SK-N-SH (cell line): ENCODE measurements around the gene NSMCE4A. TPM values are rescaled to one million over a fixed set of nuclear protein-coding genes. Genes with fewer than 3 reads are reported as not detected.

ENCODE experiments used
- CTCF ChIA-PET: fragments of 300-600, 350-600 bp; formaldehyde crosslinking; extraction: SDS; loops from one replicate; lab custom pipeline; 2021; lab: Yijun Ruan, JAX
- POLR2A ChIA-PET: fragments of 350-600 bp; sonication (Branson Sonifier 250); formaldehyde crosslinking; extraction: SDS; loops from one replicate; lab custom pipeline; 2020; ENCODE audit warnings: antibody characterized with exemption, inconsistent platforms; lab: Yijun Ruan, JAX
- DNase-seq: peaks from one replicate; pipeline ENCODE4 v3.0.0; 2012
- H2AFZ ChIP-seq: fragments of 200-600 bp; sonication (generic); 2 replicates; pipeline ENCODE4 v1.8.1; 2016; ENCODE audit warnings: antibody characterized with exemption, mild to moderate bottlenecking, low read depth
- H3F3A ChIP-seq: fragments of 200-600 bp; sonication (generic); replicated peaks from 2 replicates; pipeline ENCODE3; 2016; ENCODE audit warnings: antibody characterized with exemption, mild to moderate bottlenecking; ENCODE audit not compliant: insufficient read depth
- H3K27ac ChIP-seq, 2 experiments: fragments of 200-500 bp in 1 of 2; fragments of 200-600 bp in 1 of 2; sonication (Bioruptor generic) in 1 of 2; sonication (generic), shearing (Covaris generic) in 1 of 2; 2 replicates each; pipeline versions ENCODE4 v1.5.1 to v1.6.1; 2014 to 2016; ENCODE audit warnings: low read depth in 2 of 2, inconsistent platforms in 1 of 2, low read length in 1 of 2, mild to moderate bottlenecking in 1 of 2, mixed read lengths in 1 of 2
- H3K27me3 ChIP-seq: fragments of 200-600 bp; sonication (generic), shearing (Covaris generic); 2 replicates; pipeline ENCODE4 v1.6.1; 2016; ENCODE audit warnings: mixed run types; ENCODE audit not compliant: insufficient read depth
- H3K36me3 ChIP-seq, 2 experiments: fragments of 200-500 bp in 1 of 2; fragments of 200-600 bp in 1 of 2; sonication (Bioruptor generic) in 1 of 2; sonication (generic) in 1 of 2; replicated peaks in 1 of 2; 2 replicates each; pipeline versions ENCODE3 to v1.5.1; 2014 to 2016; ENCODE audit warnings: low read length in 1 of 2, mild to moderate bottlenecking in 1 of 2; ENCODE audit not compliant: insufficient read depth in 2 of 2, control insufficient read depth in 1 of 2
- H3K4me1 ChIP-seq, 2 experiments: fragments of 200-500 bp in 1 of 2; fragments of 200-600 bp in 1 of 2; sonication (Bioruptor generic) in 1 of 2; sonication (generic), shearing (Covaris generic) in 1 of 2; 2 replicates each; pipeline versions ENCODE4 v1.5.1 to v1.6.1; 2014 to 2016; ENCODE audit warnings: low read depth in 1 of 2, low read length in 1 of 2, mixed run types in 1 of 2; ENCODE audit not compliant: insufficient read depth in 2 of 2, control insufficient read depth in 1 of 2
- H3K4me2 ChIP-seq: fragments of 200-600 bp; sonication (generic), shearing (Covaris generic); 2 replicates; pipeline ENCODE4 v1.6.1; 2017; ENCODE audit warnings: mixed run types
- H3K4me3 ChIP-seq, 2 experiments: fragments of 200-500 bp in 1 of 2; fragments of 200-600 bp in 1 of 2; sonication (Bioruptor generic) in 1 of 2; sonication (generic), shearing (Covaris generic) in 1 of 2; 2 replicates each; pipeline versions ENCODE4 v1.5.1 to v1.8.1; 2014 to 2016; ENCODE audit warnings: low read depth in 2 of 2, inconsistent platforms in 1 of 2, low read length in 1 of 2, mild to moderate bottlenecking in 1 of 2, mixed read lengths in 1 of 2, moderate library complexity in 1 of 2
- H3K79me2 ChIP-seq: fragments of 200-600 bp; sonication (generic); 2 replicates; pipeline ENCODE4 v1.8.1; 2017; ENCODE audit warnings: mild to moderate bottlenecking; ENCODE audit not compliant: insufficient read depth
- H3K9ac ChIP-seq: fragments of 200-600 bp; sonication (generic); 2 replicates; pipeline ENCODE4 v1.6.1; 2017; ENCODE audit warnings: mixed run types
- H3K9me2 ChIP-seq: fragments of 200-600 bp; sonication (generic); 2 replicates; pipeline ENCODE4 v1.6.1; 2017; ENCODE audit warnings: mixed run types
- H3K9me3 ChIP-seq: fragments of 200-600 bp; sonication (generic); 2 replicates; pipeline ENCODE4 v1.6.1; 2017; ENCODE audit warnings: mixed run types, mild to moderate bottlenecking, moderate library complexity
- H4K20me1 ChIP-seq: fragments of 200-600 bp; sonication (generic); 2 replicates; pipeline ENCODE4 v1.6.1; 2017; ENCODE audit warnings: mild to moderate bottlenecking, mixed run types; ENCODE audit not compliant: insufficient read depth
- EP300 ChIP-seq, 2 experiments: IDR thresholded peaks; 2 replicates each; pipeline versions ENCODE4 v1.4.0 to v1.6.1; 2012; ENCODE audit warnings: borderline replicate concordance in 1 of 2, low read depth in 1 of 2, low read length in 1 of 2
- EZH2phosphoT487 ChIP-seq: fragments of 200-600 bp; sonication (generic); IDR thresholded peaks from 2 replicates; pipeline ENCODE4 v1.6.1; 2017; ENCODE audit warnings: low read depth, mixed run types, mild to moderate bottlenecking, antibody characterized with exemption, moderate library complexity, borderline replicate concordance
- FOSL2 ChIP-seq: IDR thresholded peaks from 2 replicates; pipeline ENCODE4 v1.4.0; 2012; ENCODE audit warnings: low read depth, mild to moderate bottlenecking, moderate library complexity, borderline replicate concordance
- FOXM1 ChIP-seq: IDR thresholded peaks from 2 replicates; pipeline ENCODE4 v1.4.0; 2012; ENCODE audit warnings: low read depth, mild to moderate bottlenecking
- IRF3 ChIP-seq: fragments of 150-350 bp; IDR thresholded peaks from 2 replicates; pipeline ENCODE4 v1.6.1; 2016; ENCODE audit warnings: mild to moderate bottlenecking, low read depth, low read length
- JUND ChIP-seq: IDR thresholded peaks from 2 replicates; pipeline ENCODE4 v1.4.0; 2012
- MAX ChIP-seq: IDR thresholded peaks from 2 replicates; pipeline ENCODE4 v1.4.0; 2012; ENCODE audit warnings: low read depth
- MEF2A ChIP-seq: IDR thresholded peaks from 2 replicates; pipeline ENCODE4 v1.4.0; 2012; ENCODE audit warnings: low read depth, borderline replicate concordance
- MXI1 ChIP-seq: IDR thresholded peaks from 2 replicates; pipeline ENCODE4 v1.6.1; 2012; ENCODE audit warnings: mild to moderate bottlenecking, low read depth, low read length, improper control_type of control experiment
- NRF1 ChIP-seq: IDR thresholded peaks from 2 replicates; pipeline ENCODE4 v1.6.1; 2012; ENCODE audit warnings: low read depth, mild to moderate bottlenecking, low read length
- POLR2AphosphoS5 ChIP-seq: IDR thresholded peaks from 2 replicates; pipeline ENCODE4 v1.6.1; 2012; ENCODE audit warnings: low read depth, low read length
- RXRA ChIP-seq: IDR thresholded peaks from 2 replicates; pipeline ENCODE4 v1.4.0; 2012; ENCODE audit warnings: low read depth, mild to moderate bottlenecking, borderline replicate concordance
- SMC3 ChIP-seq: IDR thresholded peaks from 2 replicates; pipeline ENCODE4 v1.6.1; 2012; ENCODE audit warnings: low read depth, low read length, improper control_type of control experiment
- YY1 ChIP-seq: IDR thresholded peaks from 2 replicates; pipeline ENCODE4 v1.4.0; 2012; ENCODE audit warnings: low read depth, mild to moderate bottlenecking
- WGBS: methylation state at CpG from one replicate; pipeline ENCODE4 v1.1.6; 2017; ENCODE audit warnings: low lambda C conversion rate; 5-methylcytosine and 5-hydroxymethylcytosine counted together
- polyA plus RNA-seq, 3 experiments: library from polyadenylated mRNA; depleted of rRNA; stranded (reverse); fragments of >200 nt; gene quantifications; 2 replicates each; pipeline ENCODE4 v1.2.3, GENCODE V29; 2012

Gene NSMCE4A
- polyA plus RNA-seq, 1 of the 3 experiments (the other 2 are of a cell fraction): 28.5 TPM

GRCh38 chr10:122010405-122011050 is 35.5 kb upstream of the NSMCE4A start:
- TF ChIP-seq POLR2AphosphoS5 (no peak), JUND (no peak), MAX (no peak), NRF1 (no peak), SMC3 (no peak), EZH2phosphoT487 (no peak), MEF2A (no peak), FOSL2 (no peak), MXI1 (no peak), RXRA (no peak), FOXM1 (no peak), IRF3 (no peak), EP300 (IDR thresholded peaks at IDR 0.05; ENCODE audit: borderline replicate concordance in 1 of 2, low read depth in 1 of 2, low read length in 1 of 2) (no peak)
- Histone ChIP-seq H3K4me3 (no peak overlapping the region), H3K9ac (no peak overlapping the region), H3K9me2 (no peaks in the 10 kb centered on the region), H2AFZ (no peak overlapping the region), H3K27ac (no peak overlapping the region), H3K79me2 (no peaks in the 10 kb centered on the region), H3K9me3 (no peaks in the 10 kb centered on the region), H3K36me3 (no peaks in the 10 kb centered on the region), H3K4me1 (no peaks in the 10 kb centered on the region), H3F3A (no peaks in the 10 kb centered on the region), H3K4me2 (no peak overlapping the region), H4K20me1 (no peaks in the 10 kb centered on the region), H3K27me3 (no peaks in the 10 kb centered on the region; the same call in 1 of the 2 replicates)
- ChIA-PET CTCF (interaction anchor here (0.7 to 1.6 kb wide), 4 partner anchors 9 to 110 kb away, joined by 3 read pairs; partner anchors contain the start of gene NSMCE4A), POLR2A (no interaction called here)
- no peak for DNase-seq
- WGBS: 64% methylated on average over 4 of the region's 4 CpGs

- DNase-seq: no peak
- no peaks in the 10 kb centered on the region for H3K36me3 ChIP-seq
- H3K9me3 ChIP-seq: no peaks in the 10 kb centered on the region
- H2AFZ ChIP-seq: no peak overlapping the region
- no peak overlapping the region for H3K4me3 ChIP-seq
- no peaks in the 10 kb centered on the region for H3F3A ChIP-seq
- no peaks in the 10 kb centered on the region for H3K79me2 ChIP-seq
- H3K4me2 ChIP-seq: no peak overlapping the region
- H3K9ac ChIP-seq: no peak overlapping the region
- no peak overlapping the region for H3K27ac ChIP-seq
- H3K9me2 ChIP-seq: no peaks in the 10 kb centered on the region
- WGBS: 12% methylated on average over 3 of the region's 3 CpGs
- ChIA-PET CTCF (no interaction called here), POLR2A (no interaction called here)
- TF ChIP-seq NRF1: no peak
- TF ChIP-seq YY1: no peak
- no peaks in the 10 kb centered on the region for H3K4me1 ChIP-seq
- no peaks in the 10 kb centered on the region; the same call in 1 of the 2 replicates for H3K27me3 ChIP-seq
- H4K20me1 ChIP-seq: no peaks in the 10 kb centered on the region
Measured at GRCh38 chr10:122007415-122007814, 32.4 kb upstream of the NSMCE4A start.
